Tibial artery (tissue), 4 donors: ENCODE measurements around the gene ATP8B1.
A peak's percentile ranks its signal among the peaks of the same experiment; 100 is the strongest.

Source experiments
- DNase-seq, 2 donors: peaks; one replicate each; pipeline ENCODE4 v3.0.0-alpha.2; 2019
- H3K27ac ChIP-seq, 2 donors: fragments of 200-600 bp; sonication (generic) in 1 of 2; 1 replicate in 1 of 2; 2 replicates in 1 of 2; pipeline ENCODE4 v1.5.1; 2018 to 2019; ENCODE audit warnings: mild to moderate bottlenecking in 1 of 2
- H3K27me3 ChIP-seq, 2 donors: fragments of 200-600 bp; sonication (generic) in 1 of 2; one replicate each; pipeline versions ENCODE4 v1.5.1 to v1.6.0; 2016 to 2019
- H3K36me3 ChIP-seq, 3 donors: fragments of 200-600 bp; sonication (generic) in 2 of 3; one replicate each; pipeline ENCODE4 v1.5.1; 2016 to 2019; ENCODE audit warnings: mild to moderate bottlenecking in 2 of 3
- H3K4me1 ChIP-seq, 4 donors: fragments of 200-600 bp; sonication (generic) in 2 of 4; 1 replicate in 3 of 4; 2 replicates in 1 of 4; pipeline ENCODE4 v1.5.1; 2016 to 2019
- H3K4me3 ChIP-seq, 2 donors: fragments of 200-600 bp; sonication (generic) in 1 of 2; 1 replicate in 1 of 2; 2 replicates in 1 of 2; pipeline ENCODE4 v1.5.1; 2018 to 2019; ENCODE audit warnings: mild to moderate bottlenecking in 2 of 2
- H3K9me3 ChIP-seq, 3 donors: fragments of 200-600 bp; sonication (generic) in 1 of 3; one replicate each; pipeline ENCODE4 v1.5.1; 2016 to 2019
- intact Hi-C: fragments of 100-400 bp; cut with DNase I; formaldehyde crosslinking; loops from one replicate; pipeline ENCODE4 v1.15.0; 2023; ENCODE audit warnings: low total_unique reads
- TF ChIP-seq, protein P1 (sequence below), 2 experiments: fragments of 200-600 bp in 1 of 2; fragments of 450-650 bp in 1 of 2; IDR thresholded peaks; one replicate each; pipeline ENCODE4 v1.5.1; 2017 to 2019; ENCODE audit warnings: antibody characterized with exemption in 2 of 2, mild to moderate bottlenecking in 1 of 2, moderate library complexity in 1 of 2

Gene ATP8B1

DNA sequence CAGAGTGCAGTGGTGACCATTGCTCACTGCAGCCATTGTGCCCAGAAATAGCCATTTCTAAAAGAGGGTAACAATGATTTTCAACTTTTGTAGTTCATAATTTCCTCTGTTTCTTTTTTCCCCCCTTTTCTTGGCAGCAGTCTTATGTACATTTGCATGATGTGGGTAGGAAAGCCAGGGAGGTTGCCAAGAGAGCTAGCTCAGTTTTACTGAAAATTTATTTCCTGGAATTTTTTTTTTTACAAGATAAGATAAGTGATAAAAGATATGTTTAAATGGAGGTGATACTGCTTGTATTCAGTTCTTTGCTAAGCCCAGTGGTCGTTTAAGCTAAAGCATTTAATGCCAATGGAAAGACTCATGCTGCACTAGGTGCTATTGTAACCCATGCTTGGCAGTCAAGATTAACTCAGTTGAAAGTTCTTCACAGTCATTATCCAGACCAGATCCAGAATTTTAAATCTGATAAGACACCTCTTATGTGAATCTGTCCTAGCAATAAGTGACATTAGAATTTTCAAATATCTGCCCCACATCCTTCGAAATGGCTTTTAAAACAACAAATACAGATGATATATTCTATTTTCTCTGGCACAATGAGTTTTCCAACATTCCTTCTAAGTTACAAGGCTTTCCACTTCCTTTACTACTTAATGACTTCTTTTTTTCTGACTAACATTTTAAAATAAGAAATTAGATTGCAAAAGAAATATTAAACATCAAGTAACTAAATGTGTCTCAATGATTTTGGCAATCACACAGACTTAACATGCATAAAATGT is 4.4 kb upstream of the ATP8B1 start:
- Histone ChIP-seq H3K4me3 (no peak overlapping the region), H3K9me3 (peaks cover 0 to 3% (median 0%) of the 10 kb centered on the region in 3 donors), H3K4me1 (peaks cover 0 to 34% (median 18%) of the 10 kb centered on the region in 4 donors), H3K27ac (peak overlapping the region; percentile 56 to 63), H3K36me3 (no peaks in the 10 kb centered on the region), H3K27me3 (no peaks in the 10 kb centered on the region)
- intact Hi-C loops, result loop anchor here (10.0 kb wide), 1 partner anchor 73 kb away; no protein-coding TSS in a partner anchor
- TF ChIP-seq, protein P1, sequence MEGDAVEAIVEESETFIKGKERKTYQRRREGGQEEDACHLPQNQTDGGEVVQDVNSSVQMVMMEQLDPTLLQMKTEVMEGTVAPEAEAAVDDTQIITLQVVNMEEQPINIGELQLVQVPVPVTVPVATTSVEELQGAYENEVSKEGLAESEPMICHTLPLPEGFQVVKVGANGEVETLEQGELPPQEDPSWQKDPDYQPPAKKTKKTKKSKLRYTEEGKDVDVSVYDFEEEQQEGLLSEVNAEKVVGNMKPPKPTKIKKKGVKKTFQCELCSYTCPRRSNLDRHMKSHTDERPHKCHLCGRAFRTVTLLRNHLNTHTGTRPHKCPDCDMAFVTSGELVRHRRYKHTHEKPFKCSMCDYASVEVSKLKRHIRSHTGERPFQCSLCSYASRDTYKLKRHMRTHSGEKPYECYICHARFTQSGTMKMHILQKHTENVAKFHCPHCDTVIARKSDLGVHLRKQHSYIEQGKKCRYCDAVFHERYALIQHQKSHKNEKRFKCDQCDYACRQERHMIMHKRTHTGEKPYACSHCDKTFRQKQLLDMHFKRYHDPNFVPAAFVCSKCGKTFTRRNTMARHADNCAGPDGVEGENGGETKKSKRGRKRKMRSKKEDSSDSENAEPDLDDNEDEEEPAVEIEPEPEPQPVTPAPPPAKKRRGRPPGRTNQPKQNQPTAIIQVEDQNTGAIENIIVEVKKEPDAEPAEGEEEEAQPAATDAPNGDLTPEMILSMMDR (IDR thresholded peaks at IDR 0.05), result no peak
- DNase-seq, result no peak

DNA sequence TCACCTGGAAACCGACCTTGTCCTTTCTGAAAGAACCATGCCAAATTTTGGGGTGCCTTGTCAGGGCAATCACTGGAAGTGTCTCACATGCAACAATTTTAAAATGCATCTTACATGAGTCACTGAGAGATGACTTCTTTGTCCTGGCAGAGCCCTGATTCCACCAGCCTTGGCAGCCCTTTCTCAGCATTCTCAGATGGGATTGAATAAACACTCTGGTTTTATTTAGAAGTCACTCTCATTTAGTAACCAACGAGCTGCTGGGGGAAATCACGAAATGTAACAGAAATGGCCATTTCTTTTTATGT is 3.8 kb upstream of the ATP8B1 start:
- H3K4me1 ChIP-seq, result peaks cover 0 to 34% (median 18%) of the 10 kb centered on the region in 4 donors
- intact Hi-C loops, result loop anchor here (10.0 kb wide), 1 partner anchor 72 kb away; no protein-coding TSS in a partner anchor
- TF ChIP-seq, protein P1 (IDR thresholded peaks at IDR 0.05), result no peak
- H3K9me3 ChIP-seq, result no peaks in the 10 kb centered on the region
- peak overlapping the region; percentile 56 to 63 for H3K27ac ChIP-seq
- no peak overlapping the region for H3K4me3 ChIP-seq
- DNase-seq, result peak in 1 of 2 donors; percentile 60
- no peaks in the 10 kb centered on the region for H3K36me3 ChIP-seq
- no peaks in the 10 kb centered on the region for H3K27me3 ChIP-seq

DNA sequence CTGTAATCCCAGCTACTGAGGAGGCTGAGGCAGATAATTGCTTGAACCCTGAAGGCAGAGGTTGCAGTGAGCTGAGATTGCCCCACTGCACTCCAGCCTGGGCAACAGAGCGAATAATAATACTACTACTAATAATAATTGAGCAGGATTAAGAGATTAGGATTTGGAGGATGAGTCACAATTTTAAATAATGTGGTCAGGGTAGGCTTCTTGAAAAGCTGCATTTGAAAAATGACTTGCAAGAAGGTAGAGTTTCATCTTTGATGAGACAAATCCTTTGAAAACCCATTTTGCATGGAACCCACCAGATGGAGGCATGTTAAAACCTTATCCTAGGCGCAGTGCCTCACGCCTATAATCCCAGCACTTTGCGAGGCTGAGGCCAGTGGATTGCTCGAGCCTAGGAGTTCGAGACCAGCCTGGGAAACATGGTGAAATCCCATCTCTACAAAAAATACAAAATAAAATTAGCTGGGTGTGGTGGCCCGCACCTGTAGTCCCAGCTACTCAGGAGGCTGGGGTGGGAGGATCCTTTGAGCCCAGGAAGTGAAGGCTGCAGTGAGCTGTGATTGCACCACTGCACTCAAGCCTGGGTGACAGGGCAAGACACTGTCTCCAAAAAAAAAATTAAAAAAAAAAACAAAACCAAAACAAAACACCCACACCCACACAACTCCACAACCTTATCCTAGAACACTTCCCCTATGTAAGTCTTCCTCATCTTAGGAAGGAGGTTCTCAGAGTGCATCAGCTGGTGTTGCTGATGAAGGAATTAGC is 3.3 kb upstream of the ATP8B1 start:
- peak overlapping the region in 1 of 2 donors; percentile 63 for H3K27ac ChIP-seq
- TF ChIP-seq, protein P1 (IDR thresholded peaks at IDR 0.05), result no peak
- intact Hi-C loops, result loop anchor here (10.0 kb wide), 1 partner anchor 72 kb away; no protein-coding TSS in a partner anchor
- H3K36me3 ChIP-seq, result no peaks in the 10 kb centered on the region
- no peak for DNase-seq
- no peaks in the 10 kb centered on the region for H3K27me3 ChIP-seq
- H3K4me3 ChIP-seq, result no peak overlapping the region
- H3K9me3 ChIP-seq, result no peaks in the 10 kb centered on the region
- H3K4me1 ChIP-seq, result peaks cover 0 to 34% (median 18%) of the 10 kb centered on the region in 4 donors

DNA sequence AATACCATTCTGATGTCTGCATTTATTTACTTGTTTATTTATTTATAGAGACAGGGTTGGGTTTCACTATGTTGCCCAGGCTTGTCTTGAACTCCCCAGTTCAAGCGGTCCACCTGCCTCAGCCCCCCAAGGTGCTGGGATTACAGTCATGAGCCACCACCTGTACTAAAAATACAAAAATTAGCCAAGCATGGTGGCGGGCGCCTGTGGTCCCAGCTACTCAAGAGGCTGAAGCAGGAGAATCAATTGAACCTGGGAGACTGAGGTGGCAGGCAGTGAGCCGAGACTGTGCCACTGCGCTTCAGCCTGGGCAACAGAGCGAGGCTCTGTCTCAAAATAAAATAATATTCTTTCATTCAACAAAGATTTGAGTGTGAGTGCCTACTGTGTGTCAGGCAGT is 2.0 kb upstream of the ATP8B1 start:
- Histone ChIP-seq H3K4me3 (no peak overlapping the region), H3K36me3 (no peaks in the 10 kb centered on the region), H3K9me3 (no peaks in the 10 kb centered on the region), H3K4me1 (peaks cover 0 to 42% (median 19%) of the 10 kb centered on the region in 4 donors), H3K27ac (peak overlapping the region in 1 of 2 donors; percentile 95), H3K27me3 (no peaks in the 10 kb centered on the region)
- TF ChIP-seq, protein P1 (IDR thresholded peaks at IDR 0.05), result no peak
- intact Hi-C loops, result loop anchor here (10.0 kb wide), 1 partner anchor 70 kb away; no protein-coding TSS in a partner anchor
- DNase-seq, result no peak

DNA sequence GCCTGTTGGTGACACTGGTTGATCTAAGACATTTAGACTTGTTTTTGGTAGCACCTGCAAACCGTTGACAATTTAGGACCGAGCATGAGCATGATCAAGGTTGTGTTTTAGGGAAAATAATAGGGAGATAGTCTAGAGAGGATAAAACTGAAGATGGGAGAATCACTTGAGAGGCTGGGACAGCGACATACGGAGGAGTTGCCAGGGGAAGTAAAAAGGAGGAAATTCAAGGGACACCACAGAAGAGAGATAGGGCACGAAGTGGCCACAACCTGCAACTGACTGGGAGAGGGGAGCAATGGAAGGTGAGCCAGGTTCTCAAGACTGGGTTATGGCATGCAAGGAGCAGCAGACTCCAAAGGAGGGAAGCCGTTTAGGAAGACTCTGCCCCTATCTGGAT is 1.4 kb upstream of the ATP8B1 start:
- Histone ChIP-seq H3K4me1 (peaks cover 0 to 46% (median 21%) of the 10 kb centered on the region in 4 donors), H3K36me3 (no peaks in the 10 kb centered on the region), H3K9me3 (no peaks in the 10 kb centered on the region), H3K27ac (peak overlapping the region; percentile 95 to 97), H3K4me3 (no peak overlapping the region), H3K27me3 (no peaks in the 10 kb centered on the region)
- TF ChIP-seq, protein P1 (IDR thresholded peaks at IDR 0.05), result no peak
- intact Hi-C loops, result loop anchor here (10.0 kb wide), 1 partner anchor 70 kb away; no protein-coding TSS in a partner anchor
- DNase-seq, result no peak
